SK-N-SH (cell line): ENCODE measurements around the gene TAOK3.
A peak's percentile ranks its signal among the peaks of the same experiment; 100 is the strongest.

ENCODE experiments used
- EP300 ChIP-seq, 2 experiments: IDR thresholded peaks; 2 replicates each; pipeline versions ENCODE4 v1.4.0 to v1.6.1; 2012; ENCODE audit warnings: borderline replicate concordance in 1 of 2, low read depth in 1 of 2, low read length in 1 of 2
- FOXM1 ChIP-seq: IDR thresholded peaks from 2 replicates; pipeline ENCODE4 v1.4.0; 2012; ENCODE audit warnings: low read depth, mild to moderate bottlenecking
- MAX ChIP-seq: IDR thresholded peaks from 2 replicates; pipeline ENCODE4 v1.4.0; 2012; ENCODE audit warnings: low read depth
- NFIC ChIP-seq: IDR thresholded peaks from 2 replicates; pipeline ENCODE4 v1.4.0; 2012; ENCODE audit warnings: borderline replicate concordance
- POLR2AphosphoS5 ChIP-seq: IDR thresholded peaks from 2 replicates; pipeline ENCODE4 v1.6.1; 2012; ENCODE audit warnings: low read depth, low read length
- RCOR1 ChIP-seq: fragments of 150-350 bp; IDR thresholded peaks from 2 replicates; pipeline ENCODE4 v1.6.1; 2017; ENCODE audit warnings: antibody characterized with exemption, low read length
- RXRA ChIP-seq: IDR thresholded peaks from 2 replicates; pipeline ENCODE4 v1.4.0; 2012; ENCODE audit warnings: low read depth, mild to moderate bottlenecking, borderline replicate concordance
- SIN3A ChIP-seq: IDR thresholded peaks from 2 replicates; pipeline ENCODE4 v1.6.1; 2012; ENCODE audit warnings: low read depth, mild to moderate bottlenecking, low read length, moderate library complexity, borderline replicate concordance
- TAF1 ChIP-seq: IDR thresholded peaks from 2 replicates; pipeline ENCODE4 v1.6.1; 2012; ENCODE audit warnings: low read depth, mild to moderate bottlenecking, low read length, moderate library complexity, borderline replicate concordance
- TEAD4 ChIP-seq: IDR thresholded peaks from 2 replicates; pipeline ENCODE4 v1.4.0; 2012; ENCODE audit warnings: mild to moderate bottlenecking, borderline replicate concordance; ENCODE audit not compliant: insufficient read depth
- USF1 ChIP-seq: IDR thresholded peaks from 2 replicates; pipeline ENCODE4 v1.4.0; 2012; ENCODE audit warnings: low read depth, borderline replicate concordance
- ZBTB33 ChIP-seq: IDR thresholded peaks from 2 replicates; pipeline ENCODE4 v1.4.0; 2012; ENCODE audit warnings: low read depth, borderline replicate concordance
- TF ChIP-seq, protein P1 (sequence below): fragments of 200-600 bp; sonication (generic); IDR thresholded peaks from 2 replicates; pipeline ENCODE4 v1.6.1; 2017; ENCODE audit warnings: antibody characterized with exemption, mild to moderate bottlenecking, moderate library complexity

DNA sequence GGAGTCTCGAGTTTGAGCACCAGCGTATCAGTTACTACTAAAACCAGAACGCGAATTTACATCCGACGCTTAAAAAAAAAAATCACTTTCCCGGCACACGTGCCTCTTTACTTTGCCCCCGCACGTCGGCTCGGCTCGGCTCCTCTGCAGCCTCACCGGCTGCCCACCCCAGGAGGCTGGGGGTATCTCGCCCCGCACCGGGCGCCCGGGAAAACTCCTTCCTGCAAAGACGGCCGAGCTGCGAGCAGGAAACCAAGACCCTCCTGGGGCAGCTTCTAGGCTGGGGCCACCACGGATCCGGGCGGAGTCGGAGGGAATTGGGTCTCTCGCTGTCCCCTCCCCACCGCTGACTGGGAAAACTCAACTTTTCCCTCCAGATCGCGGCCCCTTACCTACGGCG, 269.5 kb downstream of the TAOK3 start:
- TF ChIP-seq USF1 (no peak), ZBTB33 (no peak), RXRA (no peak), POLR2AphosphoS5 (no peak), RCOR1 (no peak), EP300 (IDR thresholded peaks at IDR 0.05; ENCODE audit: borderline replicate concordance in 1 of 2, low read depth in 1 of 2, low read length in 1 of 2) (no peak), MAX (peak; percentile 54; the same call in 1 of the 2 replicates), SIN3A (no peak), TEAD4 (no peak), NFIC (no peak), FOXM1 (no peak; the same call in 1 of the 2 replicates), TAF1 (no peak)
- TF ChIP-seq, protein P1, sequence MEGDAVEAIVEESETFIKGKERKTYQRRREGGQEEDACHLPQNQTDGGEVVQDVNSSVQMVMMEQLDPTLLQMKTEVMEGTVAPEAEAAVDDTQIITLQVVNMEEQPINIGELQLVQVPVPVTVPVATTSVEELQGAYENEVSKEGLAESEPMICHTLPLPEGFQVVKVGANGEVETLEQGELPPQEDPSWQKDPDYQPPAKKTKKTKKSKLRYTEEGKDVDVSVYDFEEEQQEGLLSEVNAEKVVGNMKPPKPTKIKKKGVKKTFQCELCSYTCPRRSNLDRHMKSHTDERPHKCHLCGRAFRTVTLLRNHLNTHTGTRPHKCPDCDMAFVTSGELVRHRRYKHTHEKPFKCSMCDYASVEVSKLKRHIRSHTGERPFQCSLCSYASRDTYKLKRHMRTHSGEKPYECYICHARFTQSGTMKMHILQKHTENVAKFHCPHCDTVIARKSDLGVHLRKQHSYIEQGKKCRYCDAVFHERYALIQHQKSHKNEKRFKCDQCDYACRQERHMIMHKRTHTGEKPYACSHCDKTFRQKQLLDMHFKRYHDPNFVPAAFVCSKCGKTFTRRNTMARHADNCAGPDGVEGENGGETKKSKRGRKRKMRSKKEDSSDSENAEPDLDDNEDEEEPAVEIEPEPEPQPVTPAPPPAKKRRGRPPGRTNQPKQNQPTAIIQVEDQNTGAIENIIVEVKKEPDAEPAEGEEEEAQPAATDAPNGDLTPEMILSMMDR = no peak
